ENCODE results near the gene HMSD.
A peak's percentile ranks its signal among the peaks of the same experiment; 100 is the strongest.

The HMSD gene

DNA sequence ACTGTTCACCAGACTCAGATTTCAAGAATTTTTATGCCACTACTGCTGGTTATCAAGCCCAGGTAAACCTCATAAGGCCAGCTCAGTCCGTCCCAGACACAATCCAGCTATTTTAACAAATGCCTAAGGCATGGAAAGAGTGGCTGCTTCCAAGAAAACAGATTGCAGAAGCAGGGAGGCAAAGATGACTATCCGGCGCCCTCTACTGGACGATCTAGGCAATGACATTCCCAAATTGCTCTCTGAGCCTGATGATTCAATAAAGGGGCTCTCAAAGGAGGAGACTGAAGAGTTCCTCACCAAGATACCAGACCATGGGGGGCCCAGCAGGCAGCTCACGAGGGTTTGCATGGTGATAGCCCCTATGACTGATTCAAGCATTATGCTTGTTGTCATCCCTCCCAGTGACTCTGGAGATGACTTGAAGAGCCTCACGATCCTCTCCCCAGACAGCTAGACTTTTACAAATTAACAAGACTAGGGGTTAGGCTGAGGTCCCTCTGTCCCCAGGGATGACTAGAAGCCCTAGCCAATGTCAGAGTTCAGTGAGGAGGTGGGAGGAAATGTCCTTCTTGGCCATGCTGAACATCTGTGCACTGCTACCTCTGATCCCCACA is 45.8 kb downstream of the HMSD start:
- DNase-seq (ENCODE audit: low read depth): peak; percentile 40

DNA sequence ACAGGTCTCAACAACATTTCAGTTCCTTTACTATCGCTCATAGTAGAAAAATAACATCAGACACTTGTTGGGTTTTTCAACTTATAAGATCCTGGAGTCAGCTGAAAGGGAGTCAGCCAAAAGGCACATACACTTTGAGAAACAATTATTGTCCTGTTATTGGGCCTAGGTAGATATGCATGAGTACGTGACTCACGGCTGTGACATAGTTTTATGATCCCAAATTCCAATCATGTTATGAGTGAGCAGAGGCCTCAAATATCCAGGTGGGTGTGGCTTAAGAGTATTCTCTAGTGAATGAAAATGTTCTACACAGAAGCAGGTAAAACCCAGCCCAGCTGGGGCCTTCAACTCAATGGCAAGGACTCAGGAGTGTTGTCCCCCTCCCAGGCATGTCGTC is 47.9 kb downstream of the HMSD start:
- DNase-seq (ENCODE audit: low read depth): no peak

DNA sequence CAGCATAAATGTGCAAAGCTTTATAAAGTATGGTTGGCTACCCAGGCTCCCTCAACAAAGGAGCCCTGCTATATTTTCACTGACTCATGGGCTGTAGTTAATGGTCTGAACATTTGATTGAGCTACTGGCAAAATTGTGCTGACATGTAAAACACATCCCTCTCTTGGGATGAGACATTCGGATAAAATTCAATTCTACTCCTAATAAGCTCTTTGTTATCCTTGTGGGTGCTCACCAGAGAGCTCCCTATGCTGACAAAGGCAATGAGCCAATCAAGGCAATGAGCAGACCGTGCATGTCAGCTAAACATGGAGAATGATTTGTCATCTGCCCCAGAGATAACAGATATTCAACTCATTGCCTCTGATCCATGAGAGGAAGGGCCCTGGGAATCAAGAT is 48.5 kb downstream of the HMSD start:
- DNase-seq (ENCODE audit: low read depth): peak; percentile 49

DNA sequence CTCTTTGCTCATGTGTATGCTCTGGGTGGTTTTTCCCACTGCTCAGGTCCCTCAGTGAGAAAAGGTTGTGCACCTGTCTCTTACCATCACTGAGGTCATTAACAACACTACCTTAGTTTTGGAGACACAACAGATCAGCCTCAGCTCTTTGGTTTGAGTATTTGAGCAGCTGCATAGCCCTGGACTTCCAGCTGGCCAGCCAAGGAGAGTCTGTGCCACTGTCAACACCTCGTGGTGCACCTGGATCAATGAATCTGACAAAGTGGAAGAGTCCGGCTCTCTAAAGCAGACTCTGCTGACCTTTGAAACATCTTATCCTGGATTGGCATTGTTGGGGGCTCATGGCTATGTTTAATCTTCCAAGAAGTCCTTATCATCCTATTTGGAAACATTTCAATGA is 50.8 kb downstream of the HMSD start:
- no peak for DNase-seq (ENCODE audit: low read depth)

DNA sequence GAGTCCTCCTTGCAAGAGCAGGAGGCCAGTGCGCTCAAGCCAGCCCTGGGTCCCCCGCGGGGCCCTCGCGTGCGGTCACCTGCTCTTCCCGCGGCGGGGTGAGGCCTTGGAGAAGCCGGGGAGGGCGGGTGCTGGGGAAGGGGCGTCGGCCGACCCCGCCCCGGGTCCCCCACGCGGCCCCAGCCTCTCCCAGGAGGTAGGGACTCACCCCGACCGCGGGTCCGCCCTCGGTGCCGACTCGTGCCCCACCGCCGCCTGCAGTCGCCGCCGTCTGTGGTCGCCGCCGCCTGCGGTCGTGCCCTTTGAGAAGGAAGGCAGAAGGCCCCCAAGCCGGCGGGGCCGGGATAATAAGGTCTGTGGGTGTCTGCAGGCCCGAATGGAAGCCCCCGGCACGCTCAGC is 53.5 kb downstream of the HMSD start:
- DNase-seq (ENCODE audit: low read depth): no peak

DNA sequence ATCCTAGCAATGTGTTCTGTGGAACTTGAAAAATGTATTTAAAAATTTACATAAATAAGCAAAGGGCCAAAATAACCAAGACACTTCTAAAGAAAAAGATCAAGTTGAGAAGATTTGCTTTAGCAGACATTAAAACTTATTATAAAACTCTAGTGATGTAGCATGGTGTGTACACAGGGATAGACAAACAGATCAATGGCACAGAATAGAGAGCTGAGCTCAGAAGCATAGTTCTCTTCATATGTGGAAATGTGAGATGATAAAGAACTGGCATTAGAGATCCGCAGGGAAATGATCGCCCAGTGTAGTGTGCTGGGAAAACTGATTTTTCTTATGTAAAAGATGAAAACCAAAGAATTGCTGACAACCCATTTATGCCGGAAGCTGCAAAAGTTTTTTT is 60.2 kb downstream of the HMSD start:
- DNase-seq (ENCODE audit: low read depth): no peak

All from stromal cell of bone marrow (primary cell).